Esophagus muscularis mucosa (tissue), 4 donors: ENCODE results near the gene FBXO8. TPM values are rescaled to one million over a fixed set of nuclear protein-coding genes. Genes with fewer than 3 reads are reported as not detected.
A peak's percentile ranks its signal among the peaks of the same experiment; 100 is the strongest.

Experiments used
- DNase-seq: peaks from one replicate; pipeline ENCODE4 v3.0.0-alpha.2; 2017; ENCODE audit errors: extremely low spot score
- H3K27ac ChIP-seq, 4 donors: fragments of 200-600 bp; sonication (generic); replicated peaks in 1 of 4; 1 replicate in 3 of 4; 2 replicates in 1 of 4; pipeline ENCODE4 v1.5.1; 2016 to 2019; ENCODE audit warnings: mild to moderate bottlenecking in 1 of 4
- H3K27me3 ChIP-seq, 4 donors: fragments of 200-600 bp; sonication (generic); one replicate each; pipeline versions ENCODE4 v1.5.1 to v1.6.0; 2016 to 2019
- H3K36me3 ChIP-seq, 4 donors: fragments of 200-600 bp; sonication (generic); one replicate each; pipeline ENCODE4 v1.5.1; 2016 to 2019
- H3K4me1 ChIP-seq, 4 donors: fragments of 200-600 bp; sonication (generic); one replicate each; pipeline ENCODE4 v1.5.1; 2016 to 2019
- H3K4me3 ChIP-seq, 4 donors: fragments of 200-600 bp; sonication (generic); 1 replicate in 2 of 4; 2 replicates in 2 of 4; pipeline ENCODE4 v1.5.1; 2016 to 2019; ENCODE audit warnings: mild to moderate bottlenecking in 4 of 4, moderate library complexity in 1 of 4
- H3K9me3 ChIP-seq, 4 donors: fragments of 200-600 bp; sonication (generic); 1 replicate in 3 of 4; 2 replicates in 1 of 4; pipeline ENCODE4 v1.5.1; 2016 to 2019
- EP300 ChIP-seq: sonication (generic); formaldehyde crosslinking; IDR thresholded peaks from one replicate; pipeline ENCODE4 v1.6.1; 2017; ENCODE audit warnings: antibody characterized with exemption
- POLR2A ChIP-seq: fragments of 450-650 bp; IDR thresholded peaks from one replicate; pipeline ENCODE4 v1.6.1; 2017; ENCODE audit warnings: antibody characterized with exemption, moderate library complexity, mild to moderate bottlenecking, low read depth
- POLR2AphosphoS5 ChIP-seq, 2 donors: sonication (generic); formaldehyde crosslinking; IDR thresholded peaks; one replicate each; pipeline ENCODE4 v1.6.1; 2017; ENCODE audit warnings: antibody characterized with exemption in 2 of 2
- WGBS: methylation state at CpG from one replicate; pipeline ENCODE4 v1.1.5; 2018; 5-methylcytosine and 5-hydroxymethylcytosine counted together
- intact Hi-C: fragments of 100-400 bp; cut with DNase I; formaldehyde crosslinking; loops from one replicate; pipeline ENCODE4 v1.15.1; 2023
- total RNA-seq, 4 donors: library from RNA; depleted of rRNA; stranded (reverse); fragments of >200 nt; gene quantifications; one replicate each; pipeline versions ENCODE4 v1.1.0 to v1.2.1, GENCODE V29; 2016
- TF ChIP-seq, protein P1 (sequence below), 3 experiments: fragments of 200-600 bp in 2 of 3; fragments of 450-650 bp in 1 of 3; sonication (generic) in 2 of 3; IDR thresholded peaks; one replicate each; pipeline ENCODE4 v1.5.1; 2017 to 2019; ENCODE audit warnings: antibody characterized with exemption in 3 of 3, mild to moderate bottlenecking in 2 of 3, moderate library complexity in 1 of 3

Gene FBXO8
- total RNA-seq, 4 donors from 2014 or later: 32.0 to 48.0 (median 45.5) TPM

DNA sequence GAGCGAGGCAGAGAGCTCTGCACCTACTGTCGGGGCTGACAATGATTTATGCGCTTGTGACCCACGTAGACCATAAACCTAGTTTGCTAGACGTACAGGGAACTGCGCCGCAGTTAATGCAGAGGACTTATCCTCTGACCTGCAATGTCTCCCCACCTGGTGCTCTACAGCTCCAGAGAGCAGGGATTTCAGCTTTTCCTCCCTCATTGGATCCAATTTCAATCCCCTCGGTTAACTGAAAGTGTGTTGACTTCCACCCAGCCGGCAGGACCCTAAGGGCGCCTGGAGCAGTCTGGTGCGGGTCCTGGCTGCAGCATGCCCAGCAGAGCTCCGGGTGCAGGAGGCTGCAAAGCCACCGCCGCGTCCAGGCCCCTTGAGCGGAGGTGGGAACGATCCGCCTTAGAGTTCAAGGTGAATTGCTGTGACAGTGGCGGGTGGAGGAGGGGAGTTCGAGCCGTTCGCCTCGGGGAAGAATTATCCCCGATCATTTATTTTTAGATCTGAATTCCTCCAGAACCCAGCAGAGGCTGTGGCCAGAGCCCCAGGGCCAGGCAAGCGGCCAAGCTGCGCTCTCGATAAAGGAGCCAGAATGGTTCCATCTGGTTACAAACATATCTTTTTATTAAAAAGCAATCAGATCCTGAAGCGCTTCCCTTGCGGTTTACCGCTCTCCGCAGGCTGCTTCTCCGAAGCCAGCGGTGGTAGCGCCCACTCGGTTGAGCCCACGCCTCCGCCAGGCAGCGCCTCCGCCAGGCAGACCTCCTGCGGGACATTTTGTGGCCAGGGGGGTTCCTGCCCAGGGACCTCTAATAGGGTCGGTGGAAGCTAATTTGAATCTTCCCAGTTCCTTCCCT is 66.0 kb downstream of the FBXO8 start:
- TF ChIP-seq POLR2A (no peak), POLR2AphosphoS5 (IDR thresholded peaks at IDR 0.05) (no peak), EP300 (no peak)
- TF ChIP-seq, protein P1, sequence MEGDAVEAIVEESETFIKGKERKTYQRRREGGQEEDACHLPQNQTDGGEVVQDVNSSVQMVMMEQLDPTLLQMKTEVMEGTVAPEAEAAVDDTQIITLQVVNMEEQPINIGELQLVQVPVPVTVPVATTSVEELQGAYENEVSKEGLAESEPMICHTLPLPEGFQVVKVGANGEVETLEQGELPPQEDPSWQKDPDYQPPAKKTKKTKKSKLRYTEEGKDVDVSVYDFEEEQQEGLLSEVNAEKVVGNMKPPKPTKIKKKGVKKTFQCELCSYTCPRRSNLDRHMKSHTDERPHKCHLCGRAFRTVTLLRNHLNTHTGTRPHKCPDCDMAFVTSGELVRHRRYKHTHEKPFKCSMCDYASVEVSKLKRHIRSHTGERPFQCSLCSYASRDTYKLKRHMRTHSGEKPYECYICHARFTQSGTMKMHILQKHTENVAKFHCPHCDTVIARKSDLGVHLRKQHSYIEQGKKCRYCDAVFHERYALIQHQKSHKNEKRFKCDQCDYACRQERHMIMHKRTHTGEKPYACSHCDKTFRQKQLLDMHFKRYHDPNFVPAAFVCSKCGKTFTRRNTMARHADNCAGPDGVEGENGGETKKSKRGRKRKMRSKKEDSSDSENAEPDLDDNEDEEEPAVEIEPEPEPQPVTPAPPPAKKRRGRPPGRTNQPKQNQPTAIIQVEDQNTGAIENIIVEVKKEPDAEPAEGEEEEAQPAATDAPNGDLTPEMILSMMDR (IDR thresholded peaks at IDR 0.05): no peak
- peak overlapping the region; percentile 37 to 48 (median 41) for H3K4me3 ChIP-seq
- peaks cover 7 to 67% (median 59%) of the 10 kb centered on the region in 4 donors for H3K27me3 ChIP-seq
- no peaks in the 10 kb centered on the region for H3K9me3 ChIP-seq
- H3K36me3 ChIP-seq: no peaks in the 10 kb centered on the region
- H3K4me1 ChIP-seq: peaks cover 30 to 45% (median 43%) of the 10 kb centered on the region in 4 donors
- DNase-seq: no peak
- intact Hi-C loops: no loop called here
- 8% methylated on average over 32 of the region's 41 CpGs for WGBS
- H3K27ac ChIP-seq: no peak overlapping the region

GRCh38 chr4:174216799-174217272 is 66.6 kb downstream of the FBXO8 start:
- peaks cover 7 to 74% (median 65%) of the 10 kb centered on the region in 4 donors for H3K27me3 ChIP-seq
- H3K9me3 ChIP-seq: no peaks in the 10 kb centered on the region
- H3K27ac ChIP-seq: no peak overlapping the region
- peaks cover 30 to 50% (median 43%) of the 10 kb centered on the region in 4 donors for H3K4me1 ChIP-seq
- intact Hi-C loops: no loop called here
- DNase-seq: no peak
- H3K4me3 ChIP-seq: peak overlapping the region; percentile 37 to 48 (median 41)
- WGBS: 22% methylated on average over 14 of the region's 15 CpGs
- TF ChIP-seq, protein P1 (IDR thresholded peaks at IDR 0.05): no peak
- no peak for TF ChIP-seq EP300
- no peak for TF ChIP-seq POLR2AphosphoS5 (IDR thresholded peaks at IDR 0.05)
- no peak for TF ChIP-seq POLR2A
- no peaks in the 10 kb centered on the region for H3K36me3 ChIP-seq

DNA sequence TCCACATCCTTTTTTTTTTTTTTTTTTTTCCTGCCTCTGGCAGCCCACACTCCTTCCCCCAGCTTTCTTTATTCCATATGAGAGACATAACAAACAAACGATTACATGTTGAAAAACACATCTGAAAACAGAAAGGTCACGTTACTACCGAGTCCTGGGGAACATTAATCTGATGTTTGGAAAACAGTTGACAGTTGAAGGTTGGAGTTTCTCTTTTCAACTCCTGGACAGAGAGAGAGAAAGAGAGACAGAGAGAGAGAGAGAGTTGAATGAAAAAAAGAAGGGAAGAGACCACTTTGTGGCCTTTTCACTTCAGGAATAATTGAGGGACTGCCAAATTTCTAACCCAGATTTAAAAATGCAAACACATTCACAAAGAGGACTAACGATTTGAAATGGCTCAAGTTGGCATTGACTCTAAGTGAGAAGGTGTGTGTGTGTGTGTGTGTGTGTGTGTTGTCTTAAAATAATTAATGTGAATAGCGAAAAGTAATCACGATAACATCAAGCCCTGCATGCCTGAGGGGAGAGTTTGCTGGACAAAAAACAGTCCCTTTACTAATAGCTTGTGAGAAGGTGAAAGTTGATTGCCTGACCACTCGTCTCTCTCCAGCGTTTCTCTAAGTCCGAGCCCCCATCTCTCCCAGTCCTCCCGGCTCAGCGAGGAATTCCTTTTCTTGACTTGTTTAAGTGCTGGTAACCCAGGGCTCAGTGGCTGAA is 67.3 kb downstream of the FBXO8 start:
- Histone ChIP-seq H3K4me1 (peaks cover 30 to 55% (median 43%) of the 10 kb centered on the region in 4 donors), H3K9me3 (no peaks in the 10 kb centered on the region), H3K27ac (no peak overlapping the region), H3K4me3 (no peak overlapping the region), H3K36me3 (no peaks in the 10 kb centered on the region), H3K27me3 (peaks cover 7 to 81% (median 69%) of the 10 kb centered on the region in 4 donors)
- intact Hi-C loops: no loop called here
- TF ChIP-seq, protein P1 (IDR thresholded peaks at IDR 0.05): no peak
- TF ChIP-seq POLR2AphosphoS5 (IDR thresholded peaks at IDR 0.05): no peak
- no peak for TF ChIP-seq POLR2A
- no peak for TF ChIP-seq EP300
- WGBS: 11% methylated on average over 11 of the region's 11 CpGs
- no peak for DNase-seq

- intact Hi-C loops: no loop called here
- no peaks in the 10 kb centered on the region for H3K36me3 ChIP-seq
- H3K4me1 ChIP-seq: peaks cover 30 to 55% (median 43%) of the 10 kb centered on the region in 4 donors
- no peaks in the 10 kb centered on the region for H3K9me3 ChIP-seq
- peak overlapping the region in 1 of 4 donors; percentile 42 for H3K4me3 ChIP-seq
- H3K27ac ChIP-seq: no peak overlapping the region
- no peak for TF ChIP-seq POLR2A
- TF ChIP-seq EP300: no peak
- TF ChIP-seq, protein P1 (IDR thresholded peaks at IDR 0.05): no peak
- TF ChIP-seq POLR2AphosphoS5 (IDR thresholded peaks at IDR 0.05): no peak
- no peak for DNase-seq
- H3K27me3 ChIP-seq: peaks cover 7 to 91% (median 69%) of the 10 kb centered on the region in 4 donors
- 29% methylated on average over 5 of the region's 5 CpGs for WGBS
These were observed 68.4 kb downstream of the FBXO8 start for GRCh38 chr4:174215057-174215456.
